ENCODE measurements around the gene MYO9A.
"Not testable (repeated sequence)": the region's sequence is repeated elsewhere in the genome, so short reads cannot be mapped to it uniquely, and the experiment has no call there.

MYO9A gene

GRCh38 chr15:72127724-72128322 is 9.9 kb upstream of the MYO9A start:
- DNase-seq, result no peak

DNA sequence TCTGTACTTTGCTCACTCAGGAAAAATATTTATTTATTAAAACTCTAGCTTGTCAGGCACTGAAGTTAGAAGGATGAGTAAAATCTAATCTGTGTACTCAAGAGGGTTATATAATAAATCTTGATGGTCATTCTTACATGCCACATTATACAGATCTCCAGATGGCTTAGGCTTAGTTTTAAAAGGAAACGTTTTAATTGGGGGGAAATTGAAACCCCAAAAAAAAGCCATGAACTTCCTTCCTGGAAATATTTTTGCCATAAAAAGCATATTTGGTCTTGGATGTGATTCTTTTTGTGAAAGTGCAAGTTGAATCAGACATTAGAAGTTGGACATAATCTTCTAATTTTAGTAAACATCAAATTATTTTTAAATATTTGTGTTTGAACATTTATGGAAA is 6.3 kb upstream of the MYO9A start:
- TF ChIP-seq POLR2A (IDR thresholded peaks at IDR 0.05; ENCODE audit: low read length) (no peak), GATA1 (IDR thresholded peaks at IDR 0.05; ENCODE audit: low read depth, low read length) (no peak)
- no peak for DNase-seq

More at GRCh38 chr15:72127724-72128322, 9.9 kb upstream of the MYO9A start:
- TF ChIP-seq POLR2A (IDR thresholded peaks at IDR 0.05; ENCODE audit: low read length) (no peak), GATA1 (IDR thresholded peaks at IDR 0.05; ENCODE audit: low read depth, low read length) (no peak)

GRCh38 chr15:72117486-72118016 is 399 bp downstream of the MYO9A start:
- peak; percentile 83 to 86 for DNase-seq
- no peak for TF ChIP-seq GATA1 (IDR thresholded peaks at IDR 0.05; ENCODE audit: low read depth, low read length)
- peak; percentile 50 for TF ChIP-seq POLR2A (IDR thresholded peaks at IDR 0.05; ENCODE audit: low read length)

DNA sequence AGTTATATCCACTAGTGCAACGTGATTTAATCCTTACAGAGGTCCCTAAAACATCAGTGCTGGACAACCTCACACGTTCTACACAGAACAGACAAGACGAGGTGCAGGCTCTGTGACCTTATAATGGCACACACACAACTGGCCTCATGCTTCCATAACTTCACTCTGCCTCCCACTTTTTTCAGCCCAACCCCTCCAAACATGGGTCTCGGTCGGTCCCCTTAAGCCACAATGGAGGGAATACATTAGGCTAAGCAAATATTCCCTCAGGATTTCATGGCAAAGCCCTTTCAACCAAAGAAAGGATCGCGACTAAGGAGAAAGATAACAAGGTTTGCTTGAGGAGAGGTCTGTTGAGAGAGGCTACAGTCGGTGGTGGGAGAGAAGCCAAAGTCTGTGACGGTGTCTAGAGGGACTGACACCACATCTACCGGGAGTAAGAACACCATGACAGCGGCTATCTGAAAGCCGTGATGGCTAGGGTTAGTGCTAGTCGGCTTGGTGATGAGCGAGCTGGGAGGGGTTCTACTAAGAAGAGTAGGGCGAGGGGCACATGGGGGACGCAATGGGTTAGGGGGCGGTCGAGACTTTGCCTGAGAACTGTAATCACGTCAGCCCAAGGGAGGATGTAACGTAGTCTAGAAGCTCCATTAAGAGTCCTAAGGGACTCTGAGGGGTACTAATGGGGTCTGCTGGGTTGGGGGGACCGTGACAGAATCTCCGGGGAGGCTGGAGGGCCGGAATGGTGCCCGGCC is 1.0 kb downstream of the MYO9A start:
- TF ChIP-seq GATA1 (IDR thresholded peaks at IDR 0.05; ENCODE audit: low read depth, low read length) (no peak), POLR2A (IDR thresholded peaks at IDR 0.05; ENCODE audit: low read length) (no peak)
- peak; percentile 57 to 60 for DNase-seq

GRCh38 chr15:72113347-72114031 is 4.5 kb downstream of the MYO9A start:
- TF ChIP-seq POLR2A (IDR thresholded peaks at IDR 0.05; ENCODE audit: low read length) (no peak), GATA1 (IDR thresholded peaks at IDR 0.05; ENCODE audit: low read depth, low read length) (no peak)
- DNase-seq, result no peak

GRCh38 chr15:72112805-72113204 is 5.1 kb downstream of the MYO9A start:
- no peak for DNase-seq
- TF ChIP-seq POLR2A (IDR thresholded peaks at IDR 0.05; ENCODE audit: low read length) (no peak), GATA1 (IDR thresholded peaks at IDR 0.05; ENCODE audit: low read depth, low read length) (no peak)

DNA sequence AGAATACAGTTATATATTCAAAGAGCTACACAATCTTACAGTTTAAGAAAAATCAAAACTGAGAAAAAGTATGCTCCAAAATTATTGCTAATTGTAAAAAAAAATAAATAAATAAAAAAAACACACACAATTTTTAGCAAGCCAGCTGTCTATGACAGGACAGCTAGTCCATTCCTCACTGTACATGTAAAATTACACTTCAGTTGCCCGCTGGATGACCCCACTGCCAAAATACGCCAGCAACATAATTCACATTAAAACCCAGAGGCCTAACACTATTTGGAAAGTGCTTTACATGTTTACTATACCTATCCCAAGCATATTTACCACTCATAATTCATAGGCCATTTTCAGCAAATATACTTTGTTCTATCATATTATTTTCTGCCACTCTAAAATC is 5.8 kb downstream of the MYO9A start:
- TF ChIP-seq POLR2A (IDR thresholded peaks at IDR 0.05; ENCODE audit: low read length) (no peak), GATA1 (IDR thresholded peaks at IDR 0.05; ENCODE audit: low read depth, low read length) (no peak)
- no peak for DNase-seq

DNA sequence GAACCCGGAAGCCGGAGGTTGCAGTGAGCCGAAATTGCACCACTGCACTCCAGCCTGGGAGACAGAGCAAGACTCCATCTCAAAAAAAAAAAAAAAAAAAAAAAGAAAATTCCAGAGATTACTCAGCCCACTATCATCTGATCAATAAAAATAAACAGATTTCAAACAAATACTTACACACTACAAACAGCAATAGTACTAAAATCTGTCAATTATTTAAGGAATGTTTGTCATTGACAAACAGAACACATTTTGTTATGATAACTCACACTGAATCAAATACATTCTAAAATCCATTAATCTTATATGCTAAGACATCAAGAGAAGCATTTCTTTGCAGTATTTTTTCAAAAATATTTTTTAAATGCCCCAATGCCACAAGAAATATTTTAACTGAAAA is 7.6 kb downstream of the MYO9A start:
- no peak for DNase-seq

DNA sequence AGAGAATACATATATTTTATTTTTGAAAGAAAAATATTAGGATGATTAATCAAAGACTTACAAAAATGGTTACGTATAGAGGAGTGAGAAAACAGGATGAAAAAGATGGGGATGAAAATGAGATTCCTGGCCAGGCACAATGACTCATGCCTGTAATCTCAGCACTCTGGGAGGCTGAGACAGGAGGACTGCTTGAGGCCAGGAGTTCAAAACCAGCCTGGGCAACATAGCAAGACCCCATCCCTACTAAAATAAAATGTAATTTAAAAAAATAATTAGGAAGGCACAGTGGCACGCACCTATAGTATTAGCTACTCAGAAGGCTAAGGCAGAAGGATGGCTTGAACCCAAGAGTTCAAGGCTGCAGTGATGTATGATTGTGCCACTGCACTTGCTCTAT is 11.9 kb downstream of the MYO9A start:
- DNase-seq, result no peak
- no peak for TF ChIP-seq POLR2A (IDR thresholded peaks at IDR 0.05; ENCODE audit: low read length)
- no peak for TF ChIP-seq GATA1 (IDR thresholded peaks at IDR 0.05; ENCODE audit: low read depth, low read length)

More for the DNA sequence above, 7.6 kb downstream of the MYO9A start:
- TF ChIP-seq GATA1 (IDR thresholded peaks at IDR 0.05; ENCODE audit: low read depth, low read length), result no peak
- no peak for TF ChIP-seq POLR2A (IDR thresholded peaks at IDR 0.05; ENCODE audit: low read length)

- no peak for TF ChIP-seq GATA1 (IDR thresholded peaks at IDR 0.05; ENCODE audit: low read depth, low read length)
- DNase-seq, result no peak
Observed at GRCh38 chr15:72105111-72105510, 12.8 kb downstream of the MYO9A start.

- not testable (repeated sequence) for DNase-seq
Observed at GRCh38 chr15:72100551-72100950, 17.4 kb downstream of the MYO9A start.

DNA sequence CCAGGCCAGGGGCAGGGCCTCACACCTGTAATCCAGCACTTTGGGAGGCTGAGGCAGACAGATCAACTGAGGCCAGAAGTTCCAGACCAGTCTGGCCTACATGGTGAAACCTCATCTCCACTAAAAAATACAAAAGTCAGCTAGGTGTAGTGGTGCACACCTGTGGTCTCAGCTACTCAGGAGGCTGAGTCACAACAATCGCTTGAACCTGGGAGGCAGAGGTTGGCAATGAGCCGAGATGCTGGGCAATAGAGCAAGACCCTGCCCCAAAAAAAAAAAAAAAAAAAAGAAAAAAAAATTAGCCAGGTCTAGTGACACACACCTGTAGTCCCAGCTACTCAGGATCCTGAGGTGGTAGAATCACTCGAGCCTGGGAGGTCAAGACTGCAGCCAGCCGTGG is 18.8 kb downstream of the MYO9A start:
- no peak for DNase-seq
- TF ChIP-seq POLR2A (IDR thresholded peaks at IDR 0.05; ENCODE audit: low read length) (no peak), GATA1 (IDR thresholded peaks at IDR 0.05; ENCODE audit: low read depth, low read length) (no peak)

DNA sequence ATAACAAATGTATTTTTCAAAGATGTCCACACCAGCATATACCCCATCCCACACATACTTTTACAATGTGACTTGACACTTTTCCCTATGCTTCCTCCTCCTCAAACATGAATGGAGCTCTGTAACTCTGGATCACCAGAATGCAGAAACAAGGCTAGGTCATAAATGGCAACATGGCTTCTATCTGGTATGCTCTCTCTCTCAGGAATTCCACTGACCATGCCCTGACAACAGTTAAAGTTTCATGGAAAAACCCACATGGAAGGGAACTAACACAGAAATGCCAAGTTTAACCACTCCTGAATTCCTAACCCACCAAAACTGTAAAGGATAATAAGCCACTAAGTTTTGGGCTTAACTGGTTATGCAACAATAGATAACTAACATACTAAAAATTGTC is 19.9 kb downstream of the MYO9A start:
- DNase-seq, result no peak
- no peak for TF ChIP-seq POLR2A (IDR thresholded peaks at IDR 0.05; ENCODE audit: low read length)
- TF ChIP-seq GATA1 (IDR thresholded peaks at IDR 0.05; ENCODE audit: low read depth, low read length), result no peak

GRCh38 chr15:72096796-72097195 is 21.2 kb downstream of the MYO9A start:
- TF ChIP-seq GATA1 (IDR thresholded peaks at IDR 0.05; ENCODE audit: low read depth, low read length), result no peak
- no peak for TF ChIP-seq POLR2A (IDR thresholded peaks at IDR 0.05; ENCODE audit: low read length)

More at GRCh38 chr15:72096796-72097195, 21.2 kb downstream of the MYO9A start:
- DNase-seq, result peak; percentile 53 to 82
